HEK293 (cell line): ENCODE measurements around the gene PDE4D.

Experiments used
- CTCF ChIP-seq: fragments of 450-650 bp; formaldehyde crosslinking; IDR thresholded peaks from 2 replicates; pipeline ENCODE4 v1.5.1; 2016; ENCODE audit warnings: missing biosample characterization, missing genetic modification characterization
- HOXD13 ChIP-seq: sonication (generic); formaldehyde crosslinking; IDR thresholded peaks from 2 replicates; pipeline ENCODE4 v1.8.0; 2022; ENCODE audit warnings: missing genetic modification reagents, borderline replicate concordance
- ZBTB21 ChIP-seq: fragments of 450-650 bp; formaldehyde crosslinking; IDR thresholded peaks from 2 replicates; pipeline ENCODE4 v1.5.1; 2017; ENCODE audit warnings: missing biosample characterization, missing genetic modification characterization
- ZNF184 ChIP-seq: fragments of 450-650 bp; IDR thresholded peaks from 2 replicates; pipeline ENCODE4 v1.5.1; 2018; ENCODE audit warnings: missing biosample characterization, mild to moderate bottlenecking, missing genetic modification characterization
- ZNF324 ChIP-seq: fragments of 450-650 bp; formaldehyde crosslinking; IDR thresholded peaks from 2 replicates; pipeline ENCODE4 v1.5.1; 2016; ENCODE audit warnings: missing biosample characterization, missing genetic modification characterization
- ZNF366 ChIP-seq: fragments of 450-650 bp; formaldehyde crosslinking; conservative IDR thresholded peaks from 2 replicates; pipeline ENCODE4 v1.5.1; 2016; ENCODE audit warnings: missing biosample characterization, missing genetic modification characterization
- ZNF473 ChIP-seq: fragments of 450-650 bp; formaldehyde crosslinking; IDR thresholded peaks from 2 replicates; pipeline ENCODE4 v1.5.1; 2017; ENCODE audit warnings: missing biosample characterization, missing genetic modification characterization
- ZNF600 ChIP-seq: fragments of 450-650 bp; formaldehyde crosslinking; IDR thresholded peaks from 2 replicates; pipeline ENCODE4 v1.5.1; 2016; ENCODE audit warnings: missing biosample characterization, missing genetic modification characterization
- ZNF670 ChIP-seq: fragments of 450-650 bp; formaldehyde crosslinking; IDR thresholded peaks from 2 replicates; pipeline ENCODE4 v1.5.1; 2016; ENCODE audit warnings: missing biosample characterization, missing genetic modification characterization, low read depth
- ZNF692 ChIP-seq: fragments of 450-650 bp; formaldehyde crosslinking; IDR thresholded peaks from 2 replicates; pipeline ENCODE4 v1.5.1; 2016; ENCODE audit warnings: missing biosample characterization, missing genetic modification characterization
- ZNF704 ChIP-seq: fragments of 450-650 bp; formaldehyde crosslinking; IDR thresholded peaks from 2 replicates; pipeline ENCODE4 v1.5.1; 2016; ENCODE audit warnings: missing biosample characterization, missing genetic modification characterization
- ZNF768 ChIP-seq: fragments of 450-650 bp; formaldehyde crosslinking; IDR thresholded peaks from 2 replicates; pipeline ENCODE4 v1.5.1; 2018; ENCODE audit warnings: missing biosample characterization, mild to moderate bottlenecking, missing genetic modification characterization

GRCh38 chr5:59694411-59694810 lies 199.1 kb downstream of the PDE4D start:
- TF ChIP-seq HOXD13 (CRISPR knock-in tag) (no peak), ZNF692 (tag by site-specific recombination) (no peak), ZNF768 (no peak), ZNF600 (no peak), ZNF670 (tag by site-specific recombination) (no peak), CTCF (tag by site-specific recombination) (no peak), ZNF324 (tag by site-specific recombination) (no peak), ZBTB21 (tag by site-specific recombination) (no peak), ZNF704 (tag by site-specific recombination) (no peak), ZNF184 (tag by site-specific recombination) (no peak), ZNF366 (tag by site-specific recombination) (no peak), ZNF473 (tag by site-specific recombination) (no peak)
